ENCODE data around the gene SIX2. TPM values are rescaled to one million over a fixed set of nuclear protein-coding genes. Genes with fewer than 3 reads are reported as not detected.

SIX2 gene
- polyA plus RNA-seq, 1 donor (not counting 4 experiments of a cell fraction or from before 2014, with no cell fraction given) = not detected

GRCh38 chr2:45000921-45001868 lies 8.1 kb downstream of the SIX2 start:
- no peak overlapping the region for H3K27ac ChIP-seq (ENCODE audit: control insufficient read depth, insufficient read depth, low read length)
- TF ChIP-seq CTCF (optimal IDR thresholded peaks at IDR 0.05 in 1 of 3, IDR thresholded peaks at IDR 0.05 in 1 of 3, conservative IDR thresholded peaks at IDR 0.05 in 1 of 3; ENCODE audit: extremely low read depth in 1 of 3, insufficient read depth in 2 of 3, low read length in 3 of 3) = no peak
- TF ChIP-seq EZH2 (IDR thresholded peaks at IDR 0.05; ENCODE audit: low read length) = peak; percentile 93
- H4K20me1 ChIP-seq (ENCODE audit: control insufficient read depth, extremely low read depth, insufficient read depth, low read length) = no peaks in the 10 kb centered on the region
- H3K27me3 ChIP-seq (ENCODE audit: control insufficient read depth, extremely low read depth, insufficient read depth, low read length) = peaks cover 86% of the 10 kb centered on the region
- no peaks in the 10 kb centered on the region for H3K9me1 ChIP-seq (ENCODE audit: control insufficient read depth, extremely low read depth, insufficient read depth, low read length)
- no peaks in the 10 kb centered on the region for H3K36me3 ChIP-seq (ENCODE audit: control insufficient read depth in 2 of 2, extremely low read depth in 1 of 2, insufficient read depth in 2 of 2, low read length in 2 of 2)
- dilution Hi-C loops (cut with MboI; ENCODE audit: extremely low pct_ligation_motif_present, low sequenced_read_pairs) = no loop called here
- no peaks in the 10 kb centered on the region for H3K9me3 ChIP-seq (ENCODE audit: control insufficient read depth, low read depth, low read length)
- peak overlapping the region; percentile 24 to 52 (median 44) for H3K4me3 ChIP-seq (ENCODE audit: control insufficient read depth in 2 of 3, extremely low read depth in 1 of 3, insufficient read depth in 2 of 3, low read depth in 1 of 3, low read length in 3 of 3)
- FAIRE-seq (no peak), DNase-seq (ENCODE audit: low read depth, low spot score) (no peak)
- H2AFZ ChIP-seq (ENCODE audit: control insufficient read depth, low read length) = peak overlapping the region; percentile 75
- peak overlapping the region; percentile 80 for H3K4me2 ChIP-seq (ENCODE audit: control insufficient read depth, extremely low read depth, insufficient read depth, low read depth, low read length)
- H3K9ac ChIP-seq (ENCODE audit: control insufficient read depth, extremely low read depth, insufficient read depth, low read length) = no peak overlapping the region
- no peaks in the 10 kb centered on the region for H3K4me1 ChIP-seq (ENCODE audit: control insufficient read depth, extremely low read depth, insufficient read depth, low read length)
- H3K79me2 ChIP-seq (ENCODE audit: control insufficient read depth, insufficient read depth, low read length) = no peaks in the 10 kb centered on the region

DNA sequence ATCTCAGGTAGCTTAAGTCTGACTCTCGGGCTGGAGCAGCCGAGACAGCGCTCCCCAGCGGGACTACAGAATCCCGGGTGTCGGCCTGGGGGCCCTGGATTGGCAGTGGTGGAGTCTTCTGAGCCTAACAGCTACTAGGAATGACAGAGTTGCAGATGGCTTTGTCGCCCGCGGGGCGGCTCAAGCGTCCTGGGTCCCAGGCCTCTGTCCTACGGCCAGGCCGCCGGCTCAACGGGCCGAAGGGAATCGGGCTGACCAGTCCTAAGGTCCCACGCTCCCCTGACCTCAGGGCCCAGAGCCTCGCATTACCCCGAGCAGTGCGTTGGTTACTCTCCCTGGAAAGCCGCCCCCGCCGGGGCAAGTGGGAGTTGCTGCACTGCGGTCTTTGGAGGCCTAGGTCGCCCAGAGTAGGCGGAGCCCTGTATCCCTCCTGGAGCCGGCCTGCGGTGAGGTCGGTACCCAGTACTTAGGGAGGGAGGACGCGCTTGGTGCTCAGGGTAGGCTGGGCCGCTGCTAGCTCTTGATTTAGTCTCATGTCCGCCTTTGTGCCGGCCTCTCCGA lies 8.8 kb downstream of the SIX2 start:
- Histone ChIP-seq H3K4me1 (ENCODE audit: control insufficient read depth, extremely low read depth, insufficient read depth, low read length) (no peaks in the 10 kb centered on the region), H3K36me3 (ENCODE audit: control insufficient read depth in 2 of 2, extremely low read depth in 1 of 2, insufficient read depth in 2 of 2, low read length in 2 of 2) (no peaks in the 10 kb centered on the region), H3K9me3 (ENCODE audit: control insufficient read depth, low read depth, low read length) (no peaks in the 10 kb centered on the region), H3K9ac (ENCODE audit: control insufficient read depth, extremely low read depth, insufficient read depth, low read length) (no peak overlapping the region), H4K20me1 (ENCODE audit: control insufficient read depth, extremely low read depth, insufficient read depth, low read length) (no peaks in the 10 kb centered on the region), H3K79me2 (ENCODE audit: control insufficient read depth, insufficient read depth, low read length) (no peaks in the 10 kb centered on the region), H3K4me2 (ENCODE audit: control insufficient read depth, extremely low read depth, insufficient read depth, low read depth, low read length) (no peak overlapping the region), H3K27me3 (ENCODE audit: control insufficient read depth, extremely low read depth, insufficient read depth, low read length) (peaks cover 79% of the 10 kb centered on the region), H3K27ac (ENCODE audit: control insufficient read depth, insufficient read depth, low read length) (no peak overlapping the region), H2AFZ (ENCODE audit: control insufficient read depth, low read length) (no peak overlapping the region), H3K4me3 (ENCODE audit: control insufficient read depth in 2 of 3, extremely low read depth in 1 of 3, insufficient read depth in 2 of 3, low read depth in 1 of 3, low read length in 3 of 3) (no peak overlapping the region), H3K9me1 (ENCODE audit: control insufficient read depth, extremely low read depth, insufficient read depth, low read length) (no peaks in the 10 kb centered on the region)
- dilution Hi-C loops (cut with MboI; ENCODE audit: extremely low pct_ligation_motif_present, low sequenced_read_pairs) = no loop called here
- no peak for FAIRE-seq
- DNase-seq (ENCODE audit: low read depth, low spot score) = no peak
- no peak for TF ChIP-seq EZH2 (IDR thresholded peaks at IDR 0.05; ENCODE audit: low read length)
- no peak for TF ChIP-seq CTCF (optimal IDR thresholded peaks at IDR 0.05 in 1 of 3, IDR thresholded peaks at IDR 0.05 in 1 of 3, conservative IDR thresholded peaks at IDR 0.05 in 1 of 3; ENCODE audit: extremely low read depth in 1 of 3, insufficient read depth in 2 of 3, low read length in 3 of 3)

All from keratinocyte (primary cell).